ENCODE data around the gene DIS3L2. TPM values are rescaled to one million over a fixed set of nuclear protein-coding genes. Genes with fewer than 3 reads are reported as not detected.

The DIS3L2 gene
- total RNA-seq, 1 donor from 2014 or later, result 32.2 TPM

GRCh38 chr2:232075080-232075479, 113.6 kb downstream of the DIS3L2 start:
- TF ChIP-seq POLR2AphosphoS5 (IDR thresholded peaks at IDR 0.05; ENCODE audit: insufficient read depth in 1 of 2, low read depth in 1 of 2) (no peak), POLR2A (IDR thresholded peaks at IDR 0.05) (no peak)
- TF ChIP-seq, protein P1, sequence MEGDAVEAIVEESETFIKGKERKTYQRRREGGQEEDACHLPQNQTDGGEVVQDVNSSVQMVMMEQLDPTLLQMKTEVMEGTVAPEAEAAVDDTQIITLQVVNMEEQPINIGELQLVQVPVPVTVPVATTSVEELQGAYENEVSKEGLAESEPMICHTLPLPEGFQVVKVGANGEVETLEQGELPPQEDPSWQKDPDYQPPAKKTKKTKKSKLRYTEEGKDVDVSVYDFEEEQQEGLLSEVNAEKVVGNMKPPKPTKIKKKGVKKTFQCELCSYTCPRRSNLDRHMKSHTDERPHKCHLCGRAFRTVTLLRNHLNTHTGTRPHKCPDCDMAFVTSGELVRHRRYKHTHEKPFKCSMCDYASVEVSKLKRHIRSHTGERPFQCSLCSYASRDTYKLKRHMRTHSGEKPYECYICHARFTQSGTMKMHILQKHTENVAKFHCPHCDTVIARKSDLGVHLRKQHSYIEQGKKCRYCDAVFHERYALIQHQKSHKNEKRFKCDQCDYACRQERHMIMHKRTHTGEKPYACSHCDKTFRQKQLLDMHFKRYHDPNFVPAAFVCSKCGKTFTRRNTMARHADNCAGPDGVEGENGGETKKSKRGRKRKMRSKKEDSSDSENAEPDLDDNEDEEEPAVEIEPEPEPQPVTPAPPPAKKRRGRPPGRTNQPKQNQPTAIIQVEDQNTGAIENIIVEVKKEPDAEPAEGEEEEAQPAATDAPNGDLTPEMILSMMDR (IDR thresholded peaks at IDR 0.05), result no peak
- DNase-seq (ENCODE audit: extremely low spot score in 2 of 2), result no peak

DNA sequence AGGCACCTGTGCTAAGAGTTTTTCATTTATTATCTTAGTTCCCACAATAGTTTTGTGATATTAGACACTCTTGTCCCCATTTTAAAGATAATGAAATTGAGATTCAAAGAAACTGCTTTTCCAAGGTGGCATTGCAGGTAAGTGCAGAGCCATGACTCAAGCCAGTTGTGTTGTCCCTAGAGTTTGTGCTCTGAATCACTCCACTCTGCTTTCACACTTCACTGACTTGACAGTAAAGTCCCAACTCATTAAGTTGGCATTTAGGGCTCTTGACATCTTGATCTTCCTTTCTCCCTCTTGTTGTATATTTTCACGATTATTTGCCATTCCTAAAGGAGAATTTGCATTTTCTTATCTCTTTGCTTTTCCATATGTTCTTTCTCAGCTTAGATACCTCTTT, 114.3 kb downstream of the DIS3L2 start:
- no peaks in the 10 kb centered on the region for H3K9me3 ChIP-seq
- H3K27ac ChIP-seq, result no peak overlapping the region
- no peak for TF ChIP-seq POLR2AphosphoS5 (IDR thresholded peaks at IDR 0.05; ENCODE audit: insufficient read depth in 1 of 2, low read depth in 1 of 2)
- TF ChIP-seq POLR2A (IDR thresholded peaks at IDR 0.05), result no peak
- TF ChIP-seq, protein P1 (IDR thresholded peaks at IDR 0.05), result no peak
- peaks cover 7% of the 10 kb centered on the region for H3K4me1 ChIP-seq
- H3K36me3 ChIP-seq, result no peaks in the 10 kb centered on the region
- no peaks in the 10 kb centered on the region for H3K27me3 ChIP-seq
- intact Hi-C loops (cut with DNase I), result no loop called here
- no peak overlapping the region for H3K4me3 ChIP-seq
- no peak for DNase-seq (ENCODE audit: extremely low spot score in 2 of 2)

More at GRCh38 chr2:232075080-232075479, 113.6 kb downstream of the DIS3L2 start:
- no peaks in the 10 kb centered on the region for H3K36me3 ChIP-seq
- H3K4me1 ChIP-seq, result peaks cover 7% of the 10 kb centered on the region
- H3K9me3 ChIP-seq, result no peaks in the 10 kb centered on the region
- H3K4me3 ChIP-seq, result no peak overlapping the region
- no peaks in the 10 kb centered on the region for H3K27me3 ChIP-seq
- intact Hi-C loops (cut with DNase I), result no loop called here
- H3K27ac ChIP-seq, result no peak overlapping the region

DNA sequence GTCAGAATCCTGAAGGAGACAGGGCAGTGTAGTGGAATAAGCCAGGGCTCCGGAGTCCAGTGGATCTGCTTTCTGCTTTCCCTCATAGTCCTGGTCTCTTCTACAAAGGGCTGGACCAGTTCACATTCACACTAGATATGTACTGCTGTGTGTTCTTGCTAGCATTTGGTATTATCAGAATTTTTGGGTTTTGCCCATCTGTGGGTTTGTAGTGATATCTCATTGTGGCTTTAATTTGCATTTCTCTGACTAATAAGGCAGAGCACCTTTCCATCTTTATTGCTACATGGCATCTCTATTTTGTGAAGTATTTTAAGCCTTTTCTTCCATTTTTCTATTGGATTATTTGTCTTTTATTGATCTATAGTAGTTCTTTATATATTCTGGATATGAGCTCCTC, 114.8 kb downstream of the DIS3L2 start:
- H3K9me3 ChIP-seq, result no peaks in the 10 kb centered on the region
- no peaks in the 10 kb centered on the region for H3K36me3 ChIP-seq
- no peak for DNase-seq (ENCODE audit: extremely low spot score in 2 of 2)
- H3K27me3 ChIP-seq, result no peaks in the 10 kb centered on the region
- H3K4me3 ChIP-seq, result no peak overlapping the region
- H3K4me1 ChIP-seq, result peaks cover 7% of the 10 kb centered on the region
- no peak overlapping the region for H3K27ac ChIP-seq
- TF ChIP-seq POLR2A (IDR thresholded peaks at IDR 0.05) (no peak), POLR2AphosphoS5 (IDR thresholded peaks at IDR 0.05; ENCODE audit: insufficient read depth in 1 of 2, low read depth in 1 of 2) (no peak)
- TF ChIP-seq, protein P1 (IDR thresholded peaks at IDR 0.05), result no peak
- intact Hi-C loops (cut with DNase I), result no loop called here

DNA sequence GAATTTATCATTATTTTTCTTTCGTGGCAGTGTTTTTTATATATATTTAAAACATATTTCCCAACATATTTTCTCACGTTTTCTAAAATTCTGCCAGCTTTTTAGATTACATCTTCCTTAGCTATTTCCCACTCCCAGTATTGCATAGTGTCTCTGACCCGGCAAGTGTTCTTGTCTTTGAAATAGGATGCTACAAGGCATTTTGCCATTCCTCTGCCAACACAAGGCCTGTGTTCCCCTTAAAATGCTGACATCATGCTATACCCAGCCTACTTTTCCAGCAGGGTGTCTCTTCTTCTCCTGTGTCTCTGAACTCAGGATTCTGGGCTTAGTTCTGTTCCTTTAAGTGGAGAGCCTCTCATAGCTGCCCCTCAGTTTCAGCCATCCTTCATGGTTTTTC, 115.2 kb downstream of the DIS3L2 start:
- TF ChIP-seq, protein P1 (IDR thresholded peaks at IDR 0.05), result no peak
- TF ChIP-seq POLR2AphosphoS5 (IDR thresholded peaks at IDR 0.05; ENCODE audit: insufficient read depth in 1 of 2, low read depth in 1 of 2), result no peak
- no peak for TF ChIP-seq POLR2A (IDR thresholded peaks at IDR 0.05)
- Histone ChIP-seq H3K4me1 (peaks cover 7% of the 10 kb centered on the region), H3K27me3 (no peaks in the 10 kb centered on the region), H3K4me3 (no peak overlapping the region), H3K36me3 (no peaks in the 10 kb centered on the region), H3K27ac (no peak overlapping the region), H3K9me3 (no peaks in the 10 kb centered on the region)
- intact Hi-C loops (cut with DNase I), result no loop called here
- DNase-seq (ENCODE audit: extremely low spot score in 2 of 2), result no peak

- no peak for DNase-seq (ENCODE audit: extremely low spot score in 2 of 2)
- Histone ChIP-seq H3K36me3 (no peaks in the 10 kb centered on the region), H3K9me3 (no peaks in the 10 kb centered on the region), H3K27ac (no peak overlapping the region), H3K4me1 (no peaks in the 10 kb centered on the region), H3K4me3 (no peak overlapping the region), H3K27me3 (no peaks in the 10 kb centered on the region)
- no peak for TF ChIP-seq POLR2AphosphoS5 (IDR thresholded peaks at IDR 0.05; ENCODE audit: insufficient read depth in 1 of 2, low read depth in 1 of 2)
- TF ChIP-seq, protein P1 (IDR thresholded peaks at IDR 0.05), result no peak
- TF ChIP-seq POLR2A (IDR thresholded peaks at IDR 0.05), result no peak
- intact Hi-C loops (cut with DNase I), result no loop called here
These were observed 123.7 kb downstream of the DIS3L2 start for GRCh38 chr2:232085164-232085563.
